Thymus (tissue), 14 donors: ENCODE results near the gene NIPAL1. TPM values are rescaled to one million over a fixed set of nuclear protein-coding genes. Genes with fewer than 3 reads are reported as not detected.
A peak's percentile ranks its signal among the peaks of the same experiment; 100 is the strongest.
"Not testable (repeated sequence)": the region's sequence is repeated elsewhere in the genome, so short reads cannot be mapped to it uniquely, and the experiment has no call there.

Experiments
- DNase-seq, 9 donors: peaks; one replicate each; pipeline ENCODE4 v3.0.0-alpha.2; 2013; ENCODE audit warnings: low spot score in 9 of 9, low read depth in 6 of 9, missing footprints in 1 of 9
- H3K27ac ChIP-seq, 2 donors: one replicate each; pipeline ENCODE4 v1.5.1; 2013; ENCODE audit warnings: control low read depth in 1 of 2, low read depth in 1 of 2, low read length in 1 of 2, mild to moderate bottlenecking in 1 of 2, moderate library complexity in 1 of 2
- H3K27me3 ChIP-seq, 2 donors: one replicate each; pipeline ENCODE4 v1.5.1; 2013; ENCODE audit warnings: low read length in 1 of 2; ENCODE audit not compliant: control insufficient read depth in 2 of 2, insufficient read depth in 1 of 2
- H3K36me3 ChIP-seq, 2 donors: one replicate each; pipeline ENCODE4 v1.5.1; 2013; ENCODE audit warnings: low read length in 1 of 2, mild to moderate bottlenecking in 1 of 2, moderate library complexity in 1 of 2; ENCODE audit not compliant: control insufficient read depth in 2 of 2, insufficient read depth in 2 of 2
- H3K4me1 ChIP-seq, 2 donors: one replicate each; pipeline ENCODE4 v1.5.1; 2013; ENCODE audit warnings: low read length in 2 of 2; ENCODE audit not compliant: control insufficient read depth in 2 of 2, insufficient read depth in 2 of 2
- H3K4me3 ChIP-seq, 2 donors: one replicate each; pipeline ENCODE4 v1.5.1; 2013; ENCODE audit warnings: low read length in 2 of 2, control low read depth in 1 of 2, mild to moderate bottlenecking in 1 of 2
- H3K9me3 ChIP-seq, 2 donors: one replicate each; pipeline ENCODE4 v1.5.1; 2013; ENCODE audit warnings: low read length in 1 of 2, mild to moderate bottlenecking in 1 of 2; ENCODE audit not compliant: control insufficient read depth in 2 of 2, insufficient read depth in 1 of 2
- WGBS: extraction: QIAGEN DNeasy Blood & Tissue Kit; methylation state at CpG from one replicate; pipeline ENCODE4 v1.1.7; 2013; 5-methylcytosine and 5-hydroxymethylcytosine counted together
- long read RNA-seq, 10 donors: transcript quantifications; one replicate each; lab custom pipeline, GENCODE V29; 2026
- polyA plus RNA-seq: library from polyadenylated mRNA; stranded (reverse); fragments of 200-250 nt; gene quantifications from one replicate; pipeline ENCODE4 v1.2.3, GENCODE V29; 2013
- total RNA-seq: library from RNA; stranded (reverse); fragments of 120-200 nt; gene quantifications from one replicate; pipeline ENCODE4 v1.2.4, GENCODE V29; 2013
- donor health status: healthy.

Gene NIPAL1
- total RNA-seq, result 0.47 TPM
- 0.73 TPM for polyA plus RNA-seq
- long read RNA-seq, donor 1, result 0 reads
- long read RNA-seq, donor 2, result 0 reads
- long read RNA-seq, donor 3, result 0 reads
- long read RNA-seq, donor 4, result 0 reads
- long read RNA-seq, donor 5, result 0 reads
- long read RNA-seq, donor 6, result 0 reads
- long read RNA-seq, donor 7, result 0 reads
- long read RNA-seq, donor 8, result 0 reads
- long read RNA-seq, donor 9, result 0 reads
- long read RNA-seq, donor 10, result 0 reads

DNA sequence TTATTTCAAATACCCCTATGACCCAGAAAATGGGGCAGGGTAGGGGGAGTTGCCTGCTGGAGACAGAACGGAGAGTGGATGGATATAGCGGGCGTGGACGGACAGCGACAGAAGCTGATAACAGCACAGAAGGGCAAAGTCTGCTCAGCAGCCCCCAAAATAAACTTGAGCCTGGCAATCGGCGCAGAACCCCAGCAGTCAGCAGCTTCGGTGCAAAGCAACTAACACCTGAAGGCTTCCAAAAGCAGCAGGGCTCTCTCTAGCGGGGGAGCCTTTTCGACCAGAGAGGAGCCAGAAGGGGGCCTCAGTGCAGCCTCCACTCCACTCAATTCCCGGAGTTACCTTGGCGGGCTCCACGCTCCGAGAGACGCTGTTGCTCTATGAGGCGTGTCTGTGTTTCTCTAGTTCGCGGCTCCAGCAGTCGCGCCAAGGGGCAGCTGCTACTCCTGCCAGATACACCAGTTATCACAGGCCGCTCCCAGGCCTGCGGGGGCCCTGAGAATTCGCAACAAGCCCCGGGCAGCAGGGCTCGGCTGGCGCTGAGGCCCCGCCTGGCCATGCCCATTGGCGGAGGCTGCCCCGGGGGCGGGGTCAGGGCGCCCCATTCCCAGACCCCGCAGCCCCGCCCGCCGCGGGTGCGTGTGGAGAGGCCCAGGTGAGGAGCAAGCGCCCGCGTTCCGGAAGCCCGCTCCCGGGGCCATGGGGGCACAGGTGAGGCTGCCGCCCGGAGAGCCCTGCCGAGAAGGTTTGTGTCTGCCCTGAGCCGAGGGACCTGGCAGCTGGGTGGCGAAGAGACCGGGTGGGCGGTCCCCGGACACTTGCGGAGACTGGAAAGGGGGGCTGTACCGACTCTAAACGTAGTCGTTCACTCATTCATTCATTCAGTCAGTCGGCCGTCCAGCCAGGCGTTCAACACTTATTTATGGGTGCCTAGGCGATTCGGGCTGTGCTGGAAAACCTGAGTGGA is at the start of gene NIPAL1, which contains the start of gene CNGA1:
Gene NIPAL1, plus strand, starts transcription at position 632 of the 967 bp plus-strand sequence. Its CDS starts 68 bp downstream, at position 700.
Gene CNGA1, minus strand, starts transcription at position 541 of the 967 bp plus-strand sequence. CDS start 63,992 bp downstream, outside the sequence.
- Histone ChIP-seq H3K9me3 (no peaks in the 10 kb centered on the region), H3K27ac (no peak within 1 kb of the TSS), H3K27me3 (peaks cover 22 to 43% of the 10 kb centered on the region in 2 donors), H3K36me3 (no peaks in the 10 kb centered on the region), H3K4me3 (peak within 1 kb of the TSS; percentile 54 to 55), H3K4me1 (peaks cover 8 to 16% of the 10 kb centered on the region in 2 donors)
- 5% methylated on average over 60 of the region's 60 CpGs for WGBS
- peak in 7 of 9 donors; percentile 37 to 83 (median 61) for DNase-seq

DNA sequence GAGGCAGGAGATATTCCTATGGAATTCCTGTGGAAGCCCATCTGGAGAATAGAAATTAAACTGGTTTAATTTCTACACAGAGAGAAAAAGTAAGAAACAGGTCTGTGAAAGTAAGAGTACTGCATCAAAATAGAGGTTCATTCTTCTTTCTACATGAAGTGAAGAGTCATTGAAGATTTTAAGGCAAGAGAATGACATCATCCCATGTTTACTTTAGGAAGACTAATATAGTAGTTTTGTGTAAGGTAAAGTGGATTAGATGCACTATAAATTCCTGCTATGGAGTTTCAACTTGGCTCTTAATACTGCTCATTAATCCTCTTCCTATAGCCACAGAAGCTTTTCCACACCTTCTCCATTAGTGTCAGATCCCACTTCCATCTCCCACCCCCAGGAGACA is 47.7 kb upstream of the NIPAL1 start:
- no peak overlapping the region for H3K4me3 ChIP-seq
- no peaks in the 10 kb centered on the region for H3K27me3 ChIP-seq
- no peaks in the 10 kb centered on the region for H3K4me1 ChIP-seq
- H3K9me3 ChIP-seq, result no peaks in the 10 kb centered on the region
- no peak overlapping the region for H3K27ac ChIP-seq
- H3K36me3 ChIP-seq, result no peaks in the 10 kb centered on the region
- no peak for DNase-seq

DNA sequence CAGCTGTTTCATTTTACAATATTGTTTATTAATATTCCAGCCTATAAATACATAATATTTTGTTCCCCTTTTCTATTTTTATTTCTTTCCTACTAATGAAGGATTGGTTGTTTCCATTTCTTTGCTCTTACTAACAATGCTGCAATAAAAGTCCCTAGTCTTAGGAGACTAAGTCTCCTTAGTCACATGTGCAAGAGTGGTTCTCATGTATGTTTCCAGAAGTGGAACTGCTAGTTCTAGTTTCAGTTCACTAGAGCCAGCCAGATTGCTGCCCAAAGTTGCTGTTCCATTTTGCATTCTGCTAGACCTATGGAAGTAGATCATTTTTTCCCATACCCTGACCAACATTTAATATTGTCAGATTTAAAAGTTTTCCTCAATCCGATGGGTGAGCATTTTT is 44.4 kb upstream of the NIPAL1 start:
- Histone ChIP-seq H3K27ac (no peak overlapping the region), H3K4me1 (no peaks in the 10 kb centered on the region), H3K36me3 (no peaks in the 10 kb centered on the region), H3K27me3 (no peaks in the 10 kb centered on the region), H3K4me3 (no peak overlapping the region), H3K9me3 (no peaks in the 10 kb centered on the region)
- WGBS, result 94% methylated on average over 1 of the region's 1 CpG
- peak in 2 of 9 donors; percentile 4 to 10 for DNase-seq

DNA sequence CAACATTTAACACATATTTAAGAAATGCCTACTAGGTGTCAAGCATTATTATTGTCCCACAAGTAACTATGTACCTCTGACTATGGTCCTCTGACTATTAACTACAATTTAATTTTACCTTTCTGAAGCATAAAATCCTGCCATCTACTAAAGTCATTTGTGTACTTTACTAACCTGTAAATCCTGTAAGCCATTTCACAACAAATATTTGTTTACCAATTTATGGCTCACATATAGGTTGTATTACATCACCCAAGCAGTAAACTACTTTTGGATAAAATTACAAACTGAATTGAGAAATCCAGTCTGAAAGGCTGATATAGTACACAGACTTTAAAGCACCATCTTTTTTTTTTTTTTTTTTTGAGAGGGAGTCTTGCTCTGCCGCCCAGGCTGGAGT is 43.9 kb upstream of the NIPAL1 start:
- 100% methylated on average over 1 of the region's 1 CpG for WGBS
- Histone ChIP-seq H3K4me3 (no peak overlapping the region), H3K27me3 (no peaks in the 10 kb centered on the region), H3K27ac (no peak overlapping the region), H3K9me3 (no peaks in the 10 kb centered on the region), H3K4me1 (no peaks in the 10 kb centered on the region), H3K36me3 (no peaks in the 10 kb centered on the region)
- DNase-seq, result no peak

DNA sequence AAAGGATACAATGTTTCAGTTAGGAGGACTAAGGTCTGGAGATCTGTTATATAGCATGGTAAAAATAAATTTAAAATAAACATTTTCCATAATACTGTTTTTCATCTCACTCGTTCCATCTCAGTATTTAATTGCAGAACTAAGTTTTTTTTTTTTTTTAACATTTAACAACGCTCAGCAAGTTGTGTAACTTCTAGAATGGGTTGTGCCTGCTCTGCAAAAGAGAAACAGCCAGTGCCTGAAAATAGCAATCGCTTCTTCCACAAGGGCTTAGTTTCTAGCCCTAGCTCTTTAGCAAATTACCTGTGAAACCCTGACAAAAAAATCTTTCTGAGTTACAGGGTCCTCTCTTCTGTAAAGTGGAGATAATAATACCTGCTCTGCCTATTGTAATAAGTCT is 42.0 kb upstream of the NIPAL1 start:
- Histone ChIP-seq H3K4me1 (no peaks in the 10 kb centered on the region), H3K27ac (no peak overlapping the region), H3K4me3 (no peak overlapping the region), H3K27me3 (no peaks in the 10 kb centered on the region), H3K9me3 (no peaks in the 10 kb centered on the region), H3K36me3 (no peaks in the 10 kb centered on the region)
- 92% methylated on average over 3 of the region's 3 CpGs for WGBS
- DNase-seq, result no peak

DNA sequence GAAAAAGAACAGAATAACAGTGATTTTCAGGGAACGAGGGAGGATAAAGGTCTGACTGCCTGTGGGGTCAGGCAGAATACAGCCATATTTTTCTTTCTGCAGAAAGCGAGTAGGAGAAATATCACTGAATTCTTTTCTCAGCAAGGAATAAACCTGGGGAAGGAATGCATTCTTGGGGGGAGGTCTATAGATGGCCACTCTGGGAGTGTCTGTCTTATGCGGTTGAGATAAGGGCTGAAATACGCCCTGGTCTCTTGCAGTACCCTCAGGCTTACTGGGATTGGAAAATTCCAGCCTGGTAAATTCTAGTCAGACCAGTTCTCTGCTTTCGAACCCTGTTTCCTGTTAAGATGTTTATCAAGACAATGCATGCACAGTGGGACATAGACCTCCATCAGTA is 26.4 kb upstream of the NIPAL1 start:
- no peaks in the 10 kb centered on the region for H3K36me3 ChIP-seq
- DNase-seq, result no peak
- H3K9me3 ChIP-seq, result no peaks in the 10 kb centered on the region
- H3K4me1 ChIP-seq, result no peaks in the 10 kb centered on the region
- no peak overlapping the region for H3K4me3 ChIP-seq
- H3K27me3 ChIP-seq, result no peaks in the 10 kb centered on the region
- no peak overlapping the region for H3K27ac ChIP-seq
- 97% methylated on average over 5 of the region's 5 CpGs for WGBS

DNA sequence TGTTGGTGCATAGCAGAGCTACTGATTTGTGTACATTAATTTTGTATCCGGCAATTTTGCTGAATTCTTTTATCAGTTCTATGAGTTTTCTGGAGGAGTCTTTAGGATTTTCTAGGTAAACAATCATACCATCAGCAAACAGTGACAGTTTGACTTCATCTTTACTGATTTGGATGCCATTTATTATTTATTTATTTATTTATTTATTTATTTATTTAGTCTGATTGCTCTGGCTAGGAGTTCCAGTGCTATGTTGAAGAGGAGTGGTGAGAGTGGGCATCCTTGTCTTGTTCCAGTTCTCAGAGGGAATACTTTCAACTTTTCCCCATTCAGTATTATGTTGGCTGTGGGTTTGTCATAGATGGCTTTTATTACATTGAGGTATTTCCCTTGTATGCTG is 24.1 kb upstream of the NIPAL1 start:
- not testable (repeated sequence) for DNase-seq, H3K4me3 ChIP-seq, H3K4me1 ChIP-seq, H3K27me3 ChIP-seq, H3K27ac ChIP-seq, H3K9me3 ChIP-seq, H3K36me3 ChIP-seq
- 98% methylated on average over 1 of the region's 1 CpG for WGBS

DNA sequence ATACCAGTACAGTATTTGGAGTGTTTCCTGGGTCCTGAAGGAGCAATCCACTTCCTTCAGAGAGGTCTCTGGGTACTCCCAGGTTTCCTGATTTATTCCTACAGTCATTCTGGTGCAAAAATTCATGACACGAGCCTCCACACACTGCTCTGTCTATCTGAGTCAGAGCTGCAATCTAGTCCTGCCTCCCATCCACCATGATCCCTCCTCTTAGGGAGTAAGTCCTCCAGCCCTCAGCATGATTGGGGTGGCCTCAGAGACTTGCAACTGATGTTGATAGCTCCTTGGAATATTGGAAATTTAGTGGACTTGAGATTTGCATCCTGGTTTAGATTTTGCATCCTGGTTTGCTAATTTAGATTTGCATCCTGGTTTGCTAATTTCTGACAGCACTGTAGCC is 20.6 kb upstream of the NIPAL1 start:
- H3K4me3 ChIP-seq, result no peak overlapping the region
- no peak overlapping the region for H3K27ac ChIP-seq
- H3K27me3 ChIP-seq, result no peaks in the 10 kb centered on the region
- WGBS, result 93% methylated on average over 1 of the region's 1 CpG
- DNase-seq, result no peak
- no peaks in the 10 kb centered on the region for H3K36me3 ChIP-seq
- H3K9me3 ChIP-seq, result peaks cover 0 to 4% of the 10 kb centered on the region in 2 donors
- H3K4me1 ChIP-seq, result no peaks in the 10 kb centered on the region

DNA sequence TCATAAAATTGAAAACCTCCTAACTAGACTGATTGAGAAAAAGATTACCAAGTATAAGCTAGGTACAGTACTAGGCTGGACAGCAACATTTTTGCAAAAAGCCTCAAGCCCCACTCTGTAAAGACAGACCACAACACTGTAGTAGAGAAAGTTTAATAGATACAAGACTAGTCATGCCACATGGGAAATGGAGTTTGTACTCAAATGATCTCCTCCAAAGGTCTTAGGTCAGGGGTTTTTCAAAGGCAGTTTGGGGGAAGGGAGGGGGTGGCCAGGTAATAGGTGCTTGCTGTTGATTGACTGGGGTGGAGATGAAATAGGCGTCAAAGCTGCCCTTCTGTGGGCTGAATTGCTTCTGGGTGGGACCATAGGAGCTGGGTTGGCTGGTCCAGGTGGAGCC is 14.3 kb upstream of the NIPAL1 start:
- Histone ChIP-seq H3K36me3 (no peaks in the 10 kb centered on the region), H3K9me3 (peaks cover 0 to 7% of the 10 kb centered on the region in 2 donors), H3K27ac (no peak overlapping the region), H3K4me1 (no peaks in the 10 kb centered on the region), H3K27me3 (no peaks in the 10 kb centered on the region), H3K4me3 (no peak overlapping the region)
- no peak for DNase-seq
- WGBS, result 95% methylated on average over 1 of the region's 1 CpG
